ENCODE results near the gene SLPI.

The SLPI gene

GRCh38 chr20:45269754-45270270, 15.4 kb upstream of the SLPI start:
- Histone ChIP-seq H3K27ac (replicated peaks; ENCODE audit: low read length) (no peak overlapping the region), H2BK12ac (ENCODE audit: low read length) (no peak overlapping the region), H4K91ac (ENCODE audit: low read depth, low read length, poor library complexity) (no peak overlapping the region), H3K4ac (ENCODE audit: low read length) (no peak overlapping the region), H2BK15ac (ENCODE audit: low read length) (no peak overlapping the region), H2BK120ac (ENCODE audit: low read depth, low read length) (no peak overlapping the region), H2AFZ (ENCODE audit: low read length) (no peak overlapping the region), H3K4me3 (ENCODE audit: low read length in 2 of 2) (no peak overlapping the region), H4K8ac (ENCODE audit: low read depth, low read length) (no peak overlapping the region), H3K9me3 (replicated peaks in 1 of 2; ENCODE audit: control insufficient read depth in 2 of 2, insufficient read depth in 1 of 2, low read depth in 1 of 2, low read length in 2 of 2) (no peaks in the 10 kb centered on the region), H3K4me1 (ENCODE audit: control insufficient read depth in 2 of 2, insufficient read depth in 1 of 2, low read depth in 1 of 2, low read length in 2 of 2) (no peaks in the 10 kb centered on the region), H3K18ac (ENCODE audit: low read length) (no peak overlapping the region), H3K79me1 (ENCODE audit: low read depth, low read length) (no peaks in the 10 kb centered on the region), H3K27me3 (ENCODE audit: control insufficient read depth in 3 of 3, insufficient read depth in 3 of 3, low read depth in 1 of 3, low read length in 3 of 3) (peaks cover 0 to 7% (median 0%) of the 10 kb centered on the region in 3 experiments), H2BK5ac (ENCODE audit: low read length) (no peak overlapping the region), H3K14ac (ENCODE audit: low read length) (no peak overlapping the region), H3K36me3 (replicated peaks in 1 of 2; ENCODE audit: control insufficient read depth in 2 of 2, insufficient read depth in 2 of 2, low read length in 2 of 2) (no peaks in the 10 kb centered on the region), H3K9ac (ENCODE audit: low read depth, low read length, poor library complexity) (no peak overlapping the region), H2AK5ac (ENCODE audit: low read depth, low read length) (no peak overlapping the region), H3K23ac (ENCODE audit: low read depth, low read length, poor library complexity) (no peak overlapping the region), H3K4me2 (ENCODE audit: insufficient read depth, low read length, poor library complexity, severe bottlenecking) (no peak overlapping the region)
- no CpG with 5 or more reads among the region's 4 CpGs for WGBS, 2 donors (ENCODE audit: extremely low coverage in 2 of 2, insufficient read length in 2 of 2, insufficient replicate concordance in 1 of 2)
- no peak for DNase-seq (ENCODE audit: low spot score)

- Histone ChIP-seq H3K4me1 (ENCODE audit: control insufficient read depth in 2 of 2, insufficient read depth in 1 of 2, low read depth in 1 of 2, low read length in 2 of 2) (no peaks in the 10 kb centered on the region), H3K79me1 (ENCODE audit: low read depth, low read length) (no peaks in the 10 kb centered on the region), H2BK15ac (ENCODE audit: low read length) (no peak overlapping the region), H3K4me3 (ENCODE audit: low read length in 2 of 2) (no peak overlapping the region), H3K9ac (ENCODE audit: low read depth, low read length, poor library complexity) (no peak overlapping the region), H4K91ac (ENCODE audit: low read depth, low read length, poor library complexity) (no peak overlapping the region), H3K4me2 (ENCODE audit: insufficient read depth, low read length, poor library complexity, severe bottlenecking) (no peak overlapping the region), H2BK120ac (ENCODE audit: low read depth, low read length) (no peak overlapping the region), H3K36me3 (replicated peaks in 1 of 2; ENCODE audit: control insufficient read depth in 2 of 2, insufficient read depth in 2 of 2, low read length in 2 of 2) (no peaks in the 10 kb centered on the region), H3K14ac (ENCODE audit: low read length) (no peak overlapping the region), H2BK5ac (ENCODE audit: low read length) (no peak overlapping the region), H3K27me3 (ENCODE audit: control insufficient read depth in 3 of 3, insufficient read depth in 3 of 3, low read depth in 1 of 3, low read length in 3 of 3) (peaks cover 0 to 7% (median 0%) of the 10 kb centered on the region in 3 experiments), H2AK5ac (ENCODE audit: low read depth, low read length) (no peak overlapping the region), H3K9me3 (replicated peaks in 1 of 2; ENCODE audit: control insufficient read depth in 2 of 2, insufficient read depth in 1 of 2, low read depth in 1 of 2, low read length in 2 of 2) (no peaks in the 10 kb centered on the region), H3K23ac (ENCODE audit: low read depth, low read length, poor library complexity) (no peak overlapping the region), H4K8ac (ENCODE audit: low read depth, low read length) (no peak overlapping the region), H3K27ac (replicated peaks; ENCODE audit: low read length) (no peak overlapping the region), H3K18ac (ENCODE audit: low read length) (no peak overlapping the region), H3K4ac (ENCODE audit: low read length) (no peak overlapping the region), H2AFZ (ENCODE audit: low read length) (no peak overlapping the region), H2BK12ac (ENCODE audit: low read length) (no peak overlapping the region)
- WGBS, 2 donors (ENCODE audit: extremely low coverage in 2 of 2, insufficient read length in 2 of 2, insufficient replicate concordance in 1 of 2), result no CpG with 5 or more reads among the region's 3 CpGs
- DNase-seq (ENCODE audit: low spot score), result no peak
Measured at GRCh38 chr20:45269056-45269455, 14.7 kb upstream of the SLPI start.

- Histone ChIP-seq H3K23ac (ENCODE audit: low read depth, low read length, poor library complexity) (no peak overlapping the region), H3K36me3 (replicated peaks in 1 of 2; ENCODE audit: control insufficient read depth in 2 of 2, insufficient read depth in 2 of 2, low read length in 2 of 2) (no peaks in the 10 kb centered on the region), H3K4me1 (ENCODE audit: control insufficient read depth in 2 of 2, insufficient read depth in 1 of 2, low read depth in 1 of 2, low read length in 2 of 2) (no peaks in the 10 kb centered on the region), H3K4me2 (ENCODE audit: insufficient read depth, low read length, poor library complexity, severe bottlenecking) (no peak overlapping the region), H3K18ac (ENCODE audit: low read length) (no peak overlapping the region), H3K27me3 (ENCODE audit: control insufficient read depth in 3 of 3, insufficient read depth in 3 of 3, low read depth in 1 of 3, low read length in 3 of 3) (peaks cover 0 to 7% (median 0%) of the 10 kb centered on the region in 3 experiments), H4K91ac (ENCODE audit: low read depth, low read length, poor library complexity) (no peak overlapping the region), H3K14ac (ENCODE audit: low read length) (no peak overlapping the region), H2BK120ac (ENCODE audit: low read depth, low read length) (no peak overlapping the region), H3K4ac (ENCODE audit: low read length) (no peak overlapping the region), H2BK12ac (ENCODE audit: low read length) (no peak overlapping the region), H2BK5ac (ENCODE audit: low read length) (no peak overlapping the region), H3K27ac (replicated peaks; ENCODE audit: low read length) (no peak overlapping the region), H3K79me1 (ENCODE audit: low read depth, low read length) (no peaks in the 10 kb centered on the region), H2AK5ac (ENCODE audit: low read depth, low read length) (no peak overlapping the region), H4K8ac (ENCODE audit: low read depth, low read length) (no peak overlapping the region), H2AFZ (ENCODE audit: low read length) (no peak overlapping the region), H2BK15ac (ENCODE audit: low read length) (no peak overlapping the region), H3K4me3 (ENCODE audit: low read length in 2 of 2) (no peak overlapping the region), H3K9me3 (replicated peaks in 1 of 2; ENCODE audit: control insufficient read depth in 2 of 2, insufficient read depth in 1 of 2, low read depth in 1 of 2, low read length in 2 of 2) (no peaks in the 10 kb centered on the region), H3K9ac (ENCODE audit: low read depth, low read length, poor library complexity) (no peak overlapping the region)
- DNase-seq (ENCODE audit: low spot score), result no peak
- no CpG with 5 or more reads among the region's 3 CpGs for WGBS, 2 donors (ENCODE audit: extremely low coverage in 2 of 2, insufficient read length in 2 of 2, insufficient replicate concordance in 1 of 2)
Measured at GRCh38 chr20:45268531-45268930, 14.2 kb upstream of the SLPI start.

- H3K27me3 ChIP-seq (ENCODE audit: control insufficient read depth in 3 of 3, insufficient read depth in 3 of 3, low read depth in 1 of 3, low read length in 3 of 3), result peaks cover 0 to 2% (median 0%) of the 10 kb centered on the region in 3 experiments
- H2AFZ ChIP-seq (ENCODE audit: low read length), result no peak overlapping the region
- DNase-seq (ENCODE audit: low spot score), result no peak
- H3K23ac ChIP-seq (ENCODE audit: low read depth, low read length, poor library complexity), result no peak overlapping the region
- H3K9me3 ChIP-seq (replicated peaks in 1 of 2; ENCODE audit: control insufficient read depth in 2 of 2, insufficient read depth in 1 of 2, low read depth in 1 of 2, low read length in 2 of 2), result no peaks in the 10 kb centered on the region
- H3K79me1 ChIP-seq (ENCODE audit: low read depth, low read length), result no peaks in the 10 kb centered on the region
- no peak overlapping the region for H2BK15ac ChIP-seq (ENCODE audit: low read length)
- no peak overlapping the region for H3K18ac ChIP-seq (ENCODE audit: low read length)
- no peak overlapping the region for H3K9ac ChIP-seq (ENCODE audit: low read depth, low read length, poor library complexity)
- no peak overlapping the region for H3K14ac ChIP-seq (ENCODE audit: low read length)
- no peak overlapping the region for H2AK5ac ChIP-seq (ENCODE audit: low read depth, low read length)
- no peaks in the 10 kb centered on the region for H3K4me1 ChIP-seq (ENCODE audit: control insufficient read depth in 2 of 2, insufficient read depth in 1 of 2, low read depth in 1 of 2, low read length in 2 of 2)
- no peak overlapping the region for H3K4me3 ChIP-seq (ENCODE audit: low read length in 2 of 2)
- no peak overlapping the region for H4K8ac ChIP-seq (ENCODE audit: low read depth, low read length)
- no peak overlapping the region for H3K4me2 ChIP-seq (ENCODE audit: insufficient read depth, low read length, poor library complexity, severe bottlenecking)
- no peaks in the 10 kb centered on the region for H3K36me3 ChIP-seq (replicated peaks in 1 of 2; ENCODE audit: control insufficient read depth in 2 of 2, insufficient read depth in 2 of 2, low read length in 2 of 2)
- H4K91ac ChIP-seq (ENCODE audit: low read depth, low read length, poor library complexity), result no peak overlapping the region
- no peak overlapping the region for H2BK5ac ChIP-seq (ENCODE audit: low read length)
- H3K4ac ChIP-seq (ENCODE audit: low read length), result no peak overlapping the region
- H2BK120ac ChIP-seq (ENCODE audit: low read depth, low read length), result no peak overlapping the region
- no peak overlapping the region for H3K27ac ChIP-seq (replicated peaks; ENCODE audit: low read length)
- H2BK12ac ChIP-seq (ENCODE audit: low read length), result no peak overlapping the region
Measured at GRCh38 chr20:45266977-45267376, 12.6 kb upstream of the SLPI start.

Measured in neuronal stem cell (in vitro differentiated cells).